Measurements from ENCODE around the gene SCD5.

DNA sequence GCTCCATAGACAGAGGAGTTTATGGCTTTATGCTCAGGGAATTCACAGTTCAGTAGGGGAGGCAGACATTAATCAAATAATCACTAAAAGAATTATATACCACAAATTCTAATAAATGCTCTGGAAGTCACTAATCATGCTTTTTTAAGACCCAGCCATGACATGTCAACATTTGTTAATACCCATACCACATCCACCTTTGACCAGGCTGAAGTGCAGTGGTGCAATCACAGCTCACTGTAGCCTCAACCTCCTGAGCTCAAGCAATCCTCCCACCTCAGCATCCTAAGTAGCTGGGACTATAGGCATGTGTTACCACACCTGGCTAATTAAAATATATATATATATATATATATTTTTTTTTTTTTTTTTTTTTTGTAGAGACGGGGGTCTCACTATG lies 12.8 kb upstream of the SCD5 start:
- no peak for TF ChIP-seq MXI1 (IDR thresholded peaks at IDR 0.05; ENCODE audit: low read depth, low read length)
- no peak for TF ChIP-seq MTA2 (IDR thresholded peaks at IDR 0.05; ENCODE audit: low read depth)
- no peak for TF ChIP-seq CTCF (IDR thresholded peaks at IDR 0.05 in 2 of 3, conservative IDR thresholded peaks at IDR 0.05 in 1 of 3; ENCODE audit: insufficient read depth in 2 of 3, low read depth in 1 of 3, low read length in 3 of 3)
- TF ChIP-seq RBFOX2 (IDR thresholded peaks at IDR 0.05; ENCODE audit: low read depth, low read length), result no peak
- no peak for TF ChIP-seq POLR2A (conservative IDR thresholded peaks at IDR 0.05)
- no peak for TF ChIP-seq MAZ (CRISPR knock-in tag; conservative IDR thresholded peaks at IDR 0.05 in 1 of 2, IDR thresholded peaks at IDR 0.05 in 1 of 2)
